ENCODE measurements around the gene MACO1.
"Not testable (repeated sequence)": the region's sequence is repeated elsewhere in the genome, so short reads cannot be mapped to it uniquely, and the experiment has no call there.

The MACO1 gene

DNA sequence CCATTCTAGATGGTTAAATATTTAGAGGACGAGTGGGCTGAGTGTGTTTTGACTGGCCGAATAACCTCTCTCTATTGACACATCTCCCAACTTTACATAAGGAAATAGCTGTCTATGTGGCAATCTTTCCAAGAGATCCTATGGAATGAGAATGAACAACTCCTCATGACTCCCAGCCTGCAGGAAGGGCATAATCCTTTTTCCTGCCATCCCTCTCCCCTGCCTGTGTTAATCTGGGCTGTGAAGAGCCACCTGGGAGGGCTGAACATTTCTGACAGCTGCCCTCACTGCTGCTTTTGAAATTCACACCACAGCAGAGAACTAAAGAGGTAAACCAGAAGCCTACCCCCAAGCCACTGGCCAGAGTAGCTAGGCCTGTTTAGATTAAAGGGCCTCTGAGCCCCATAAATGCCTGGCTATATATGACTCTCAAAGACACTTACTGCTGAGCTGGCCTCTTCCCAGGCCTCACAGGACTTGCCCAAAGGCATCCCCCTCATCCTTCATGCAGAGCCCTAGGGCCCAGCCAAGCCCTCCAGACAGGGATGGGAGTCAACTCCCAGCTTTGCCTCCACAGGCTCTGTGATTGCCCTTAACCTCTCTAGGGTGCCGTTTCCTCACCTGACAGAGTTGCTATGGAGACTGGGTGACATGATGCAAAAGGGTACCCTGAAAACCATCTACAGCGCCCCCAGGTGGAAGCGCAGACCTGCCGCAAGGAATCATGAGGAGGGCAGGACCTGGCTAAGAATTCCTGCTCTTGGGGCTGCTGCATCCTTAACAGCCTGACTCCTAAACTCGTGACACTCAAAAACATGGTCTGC, 70.8 kb downstream of the MACO1 start:
- no peak overlapping the region for H3K4me3 ChIP-seq (ENCODE audit: low read depth, low read length)
- TF ChIP-seq, protein P1, sequence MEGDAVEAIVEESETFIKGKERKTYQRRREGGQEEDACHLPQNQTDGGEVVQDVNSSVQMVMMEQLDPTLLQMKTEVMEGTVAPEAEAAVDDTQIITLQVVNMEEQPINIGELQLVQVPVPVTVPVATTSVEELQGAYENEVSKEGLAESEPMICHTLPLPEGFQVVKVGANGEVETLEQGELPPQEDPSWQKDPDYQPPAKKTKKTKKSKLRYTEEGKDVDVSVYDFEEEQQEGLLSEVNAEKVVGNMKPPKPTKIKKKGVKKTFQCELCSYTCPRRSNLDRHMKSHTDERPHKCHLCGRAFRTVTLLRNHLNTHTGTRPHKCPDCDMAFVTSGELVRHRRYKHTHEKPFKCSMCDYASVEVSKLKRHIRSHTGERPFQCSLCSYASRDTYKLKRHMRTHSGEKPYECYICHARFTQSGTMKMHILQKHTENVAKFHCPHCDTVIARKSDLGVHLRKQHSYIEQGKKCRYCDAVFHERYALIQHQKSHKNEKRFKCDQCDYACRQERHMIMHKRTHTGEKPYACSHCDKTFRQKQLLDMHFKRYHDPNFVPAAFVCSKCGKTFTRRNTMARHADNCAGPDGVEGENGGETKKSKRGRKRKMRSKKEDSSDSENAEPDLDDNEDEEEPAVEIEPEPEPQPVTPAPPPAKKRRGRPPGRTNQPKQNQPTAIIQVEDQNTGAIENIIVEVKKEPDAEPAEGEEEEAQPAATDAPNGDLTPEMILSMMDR (IDR thresholded peaks at IDR 0.05; ENCODE audit: borderline replicate concordance, insufficient read depth, low read depth, low read length): no peak

DNA sequence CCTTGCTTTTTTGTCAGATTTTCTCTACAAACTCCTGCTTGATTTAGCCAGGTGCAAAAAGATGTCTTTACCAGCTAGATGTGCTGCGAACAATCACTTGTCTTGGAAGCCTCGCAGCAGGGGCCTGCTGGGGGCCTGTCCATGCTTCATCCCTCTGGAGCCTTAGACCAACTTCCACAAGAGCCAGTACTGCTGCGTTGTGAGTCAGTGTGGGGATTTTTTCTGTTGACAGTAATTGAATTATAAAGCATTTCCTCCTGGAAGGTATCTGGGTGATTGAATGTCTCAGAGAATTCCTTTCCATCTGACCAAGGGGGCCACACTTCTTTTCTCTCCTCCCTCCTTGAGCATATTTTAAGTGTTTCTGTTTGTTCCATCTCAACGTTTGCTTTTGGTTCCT, 72.3 kb downstream of the MACO1 start:
- H3K4me3 ChIP-seq (ENCODE audit: low read depth, low read length): no peak overlapping the region
- TF ChIP-seq, protein P1 (IDR thresholded peaks at IDR 0.05; ENCODE audit: borderline replicate concordance, insufficient read depth, low read depth, low read length): no peak

GRCh38 chr1:25503551-25504426, 73.1 kb downstream of the MACO1 start:
- TF ChIP-seq, protein P1 (IDR thresholded peaks at IDR 0.05; ENCODE audit: borderline replicate concordance, insufficient read depth, low read depth, low read length): peak; percentile 63; the same call in 1 of the 2 replicates
- H3K4me3 ChIP-seq (ENCODE audit: low read depth, low read length): no peak overlapping the region

DNA sequence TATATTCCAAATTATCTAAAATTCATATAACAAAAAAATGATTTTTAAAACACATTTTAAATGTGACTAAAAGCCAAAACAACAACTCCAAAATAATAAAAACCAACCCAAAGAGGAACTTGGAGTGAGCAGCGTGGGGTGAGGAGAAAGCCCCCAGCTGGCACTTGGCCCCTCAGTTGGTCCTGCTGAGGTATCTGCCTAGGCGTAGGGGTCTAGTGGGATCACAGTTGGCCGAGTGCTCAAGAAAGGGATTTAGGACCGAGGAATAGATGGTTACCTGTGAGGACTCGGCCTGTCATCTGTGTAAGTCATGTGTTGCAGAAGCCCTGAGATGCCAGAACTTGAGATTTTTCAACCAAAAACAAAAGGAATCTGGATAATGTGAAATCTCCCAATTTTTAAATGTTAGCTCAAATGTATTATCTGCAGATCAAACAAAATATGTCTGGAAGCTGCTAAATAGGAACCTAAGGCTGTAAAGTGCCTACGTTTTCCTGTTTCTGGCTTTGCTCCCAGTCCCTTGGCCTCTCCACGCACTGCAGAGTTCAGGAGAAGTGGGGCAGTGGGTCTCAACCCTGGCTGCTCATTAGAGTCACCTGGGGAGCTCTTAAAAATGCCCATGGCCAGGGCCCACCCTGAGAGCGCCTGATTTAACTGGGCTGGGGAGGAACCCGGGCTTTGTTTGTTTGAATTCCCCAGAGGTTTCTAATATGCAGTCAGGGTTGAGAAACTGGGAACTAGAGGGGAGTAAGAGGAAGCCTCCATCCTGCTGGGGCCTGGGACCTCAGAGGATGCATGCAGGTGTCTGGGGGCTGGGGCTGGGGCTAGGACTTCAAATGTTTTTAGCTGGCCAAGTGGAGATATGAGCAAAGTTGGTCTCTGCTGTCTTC, 74.3 kb downstream of the MACO1 start:
- H3K4me3 ChIP-seq (ENCODE audit: low read depth, low read length): no peak overlapping the region
- TF ChIP-seq, protein P1 (IDR thresholded peaks at IDR 0.05; ENCODE audit: borderline replicate concordance, insufficient read depth, low read depth, low read length): no peak

- no peak overlapping the region for H3K4me3 ChIP-seq (ENCODE audit: low read depth, low read length)
- TF ChIP-seq, protein P1 (IDR thresholded peaks at IDR 0.05; ENCODE audit: borderline replicate concordance, insufficient read depth, low read depth, low read length): no peak
Observed at GRCh38 chr1:25505656-25506385, 75.1 kb downstream of the MACO1 start.

- H3K4me3 ChIP-seq (ENCODE audit: low read depth, low read length): not testable (repeated sequence)
Observed at GRCh38 chr1:25506566-25507463, 76.1 kb downstream of the MACO1 start.
